WTC11 (cell line): ENCODE measurements around the gene KIF6. TPM values are rescaled to one million over a fixed set of nuclear protein-coding genes. Genes with fewer than 3 reads are reported as not detected.

Source experiments
- ATAC-seq: fragments of 200-7000 bp; cut with Tn5 transposase; 2 replicates; pipeline ENCODE4 v1.10.0; 2021; ENCODE audit warnings: mild to moderate bottlenecking, moderate library complexity
- CTCF ChIA-PET: fragments of 300-600 bp; sonication (Branson Sonifier 250); formaldehyde crosslinking; loops from one replicate; lab custom pipeline; 2021; ENCODE audit warnings: antibody characterized with exemption; lab: Charles Lee
- POLR2A ChIA-PET: fragments of 350-600 bp; sonication (Branson Sonifier 250); formaldehyde crosslinking; loops from one replicate; lab custom pipeline; 2021; ENCODE audit warnings: antibody characterized with exemption; lab: Charles Lee
- DNase-seq: peaks from one replicate; pipeline ENCODE4 v3.0.0; 2021; ENCODE audit warnings: low spot score
- H3K27ac Mint-ChIP-seq: 2 replicates; pipeline ENCODE4 v1.8.0; 2021; ENCODE audit warnings: mixed read lengths
- H3K27me3 Mint-ChIP-seq: 2 replicates; pipeline ENCODE4 v1.8.0; 2021; ENCODE audit warnings: low read depth, mild to moderate bottlenecking, moderate library complexity, mixed read lengths
- H3K36me3 Mint-ChIP-seq: 2 replicates; pipeline ENCODE4 v1.8.0; 2021; ENCODE audit warnings: mixed read lengths
- H3K4me1 Mint-ChIP-seq: 2 replicates; pipeline ENCODE4 v1.8.0; 2022; ENCODE audit warnings: mixed read lengths
- H3K4me3 Mint-ChIP-seq: 2 replicates; pipeline ENCODE4 v1.8.0; 2021; ENCODE audit warnings: mild to moderate bottlenecking, moderate library complexity, mixed read lengths
- H3K9me3 Mint-ChIP-seq: 2 replicates; pipeline ENCODE4 v1.8.0; 2021; ENCODE audit warnings: mixed read lengths
- ELF4 ChIP-seq: sonication (generic); formaldehyde crosslinking; IDR thresholded peaks from 2 replicates; pipeline ENCODE4 v1.8.1; 2022; ENCODE audit warnings: low read depth, mild to moderate bottlenecking, moderate library complexity, missing genetic modification reagents
- HMGA2 ChIP-seq: fragments of 250-450 bp; sonication (Bioruptor Pico); IDR thresholded peaks from 2 replicates; pipeline ENCODE4 v1.4.0; 2021; ENCODE audit warnings: mild to moderate bottlenecking, moderate library complexity
- NFATC4 ChIP-seq: fragments of 250-450 bp; sonication (Bioruptor Pico); IDR thresholded peaks from 2 replicates; pipeline ENCODE4 v1.9.0; 2021; ENCODE audit warnings: mild to moderate bottlenecking
- NR1H2 ChIP-seq: sonication (generic); formaldehyde crosslinking; IDR thresholded peaks from 2 replicates; pipeline ENCODE4 v1.9.0; 2021; ENCODE audit warnings: mild to moderate bottlenecking, moderate library complexity, missing genetic modification reagents
- SMAD4 ChIP-seq: sonication (generic); formaldehyde crosslinking; IDR thresholded peaks from 2 replicates; pipeline ENCODE4 v1.8.0; 2022; ENCODE audit warnings: mild to moderate bottlenecking, missing genetic modification reagents
- ZBTB21 ChIP-seq: sonication (generic); formaldehyde crosslinking; IDR thresholded peaks from 2 replicates; pipeline ENCODE4 v1.8.1; 2023; ENCODE audit warnings: mild to moderate bottlenecking, missing genetic modification reagents, borderline replicate concordance
- total RNA-seq: library from RNA; stranded (reverse); gene quantifications from 3 replicates; pipeline ENCODE4 v1.2.3, GENCODE V29; 2021
- TF ChIP-seq, protein P1 (sequence below): fragments of 250-450 bp; sonication (Bioruptor Pico); IDR thresholded peaks from 2 replicates; pipeline ENCODE4 v1.9.0; 2021; ENCODE audit warnings: mild to moderate bottlenecking, borderline replicate concordance
- TF ChIP-seq, protein P2 (sequence below): sonication (generic); formaldehyde crosslinking; IDR thresholded peaks from 2 replicates; pipeline ENCODE4 v1.8.0; 2023; ENCODE audit warnings: missing genetic modification reagents, mild to moderate bottlenecking, borderline replicate concordance
- TF ChIP-seq, protein P3 (sequence below): sonication (generic); formaldehyde crosslinking; IDR thresholded peaks from 2 replicates; pipeline ENCODE4 v1.8.1; 2023; ENCODE audit warnings: mild to moderate bottlenecking, missing genetic modification reagents
- TF ChIP-seq, protein P4 (sequence below): sonication (generic); formaldehyde crosslinking; IDR thresholded peaks from 2 replicates; pipeline ENCODE4 v1.8.1; 2022; ENCODE audit warnings: mild to moderate bottlenecking, moderate library complexity, missing genetic modification reagents
- TF ChIP-seq, protein P5 (sequence below): fragments of 200-600 bp; IDR thresholded peaks from 2 replicates; pipeline ENCODE4 v1.8.0; 2022; ENCODE audit warnings: antibody characterized with exemption

The KIF6 gene
- total RNA-seq, 1 experiment from 2014 or later = 0.57 TPM

DNA sequence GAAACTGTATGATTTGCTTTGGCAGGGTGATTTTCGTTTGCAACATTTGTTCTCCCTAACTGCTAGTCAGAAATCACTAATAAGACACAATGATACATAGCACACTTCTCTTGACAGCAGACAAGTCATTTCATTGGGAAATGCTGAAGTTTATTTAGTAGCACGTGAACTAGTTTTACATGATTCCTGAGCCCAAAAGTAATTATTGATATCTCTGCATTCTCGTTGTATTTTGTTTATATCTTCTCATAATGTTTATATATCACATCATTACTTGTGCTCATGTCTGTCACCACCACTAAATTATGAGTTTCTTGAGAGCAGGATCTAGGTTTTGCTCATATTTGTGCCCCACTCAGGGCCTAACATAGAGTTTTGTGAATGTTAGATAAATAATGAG, 151.7 kb downstream of the KIF6 start (continued):
- TF ChIP-seq, protein P1, sequence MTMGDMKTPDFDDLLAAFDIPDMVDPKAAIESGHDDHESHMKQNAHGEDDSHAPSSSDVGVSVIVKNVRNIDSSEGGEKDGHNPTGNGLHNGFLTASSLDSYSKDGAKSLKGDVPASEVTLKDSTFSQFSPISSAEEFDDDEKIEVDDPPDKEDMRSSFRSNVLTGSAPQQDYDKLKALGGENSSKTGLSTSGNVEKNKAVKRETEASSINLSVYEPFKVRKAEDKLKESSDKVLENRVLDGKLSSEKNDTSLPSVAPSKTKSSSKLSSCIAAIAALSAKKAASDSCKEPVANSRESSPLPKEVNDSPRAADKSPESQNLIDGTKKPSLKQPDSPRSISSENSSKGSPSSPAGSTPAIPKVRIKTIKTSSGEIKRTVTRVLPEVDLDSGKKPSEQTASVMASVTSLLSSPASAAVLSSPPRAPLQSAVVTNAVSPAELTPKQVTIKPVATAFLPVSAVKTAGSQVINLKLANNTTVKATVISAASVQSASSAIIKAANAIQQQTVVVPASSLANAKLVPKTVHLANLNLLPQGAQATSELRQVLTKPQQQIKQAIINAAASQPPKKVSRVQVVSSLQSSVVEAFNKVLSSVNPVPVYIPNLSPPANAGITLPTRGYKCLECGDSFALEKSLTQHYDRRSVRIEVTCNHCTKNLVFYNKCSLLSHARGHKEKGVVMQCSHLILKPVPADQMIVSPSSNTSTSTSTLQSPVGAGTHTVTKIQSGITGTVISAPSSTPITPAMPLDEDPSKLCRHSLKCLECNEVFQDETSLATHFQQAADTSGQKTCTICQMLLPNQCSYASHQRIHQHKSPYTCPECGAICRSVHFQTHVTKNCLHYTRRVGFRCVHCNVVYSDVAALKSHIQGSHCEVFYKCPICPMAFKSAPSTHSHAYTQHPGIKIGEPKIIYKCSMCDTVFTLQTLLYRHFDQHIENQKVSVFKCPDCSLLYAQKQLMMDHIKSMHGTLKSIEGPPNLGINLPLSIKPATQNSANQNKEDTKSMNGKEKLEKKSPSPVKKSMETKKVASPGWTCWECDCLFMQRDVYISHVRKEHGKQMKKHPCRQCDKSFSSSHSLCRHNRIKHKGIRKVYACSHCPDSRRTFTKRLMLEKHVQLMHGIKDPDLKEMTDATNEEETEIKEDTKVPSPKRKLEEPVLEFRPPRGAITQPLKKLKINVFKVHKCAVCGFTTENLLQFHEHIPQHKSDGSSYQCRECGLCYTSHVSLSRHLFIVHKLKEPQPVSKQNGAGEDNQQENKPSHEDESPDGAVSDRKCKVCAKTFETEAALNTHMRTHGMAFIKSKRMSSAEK = no peak
- TF ChIP-seq HMGA2 = no peak
- TF ChIP-seq NFATC4 (CRISPR knock-in tag) = no peak
- TF ChIP-seq SMAD4 (CRISPR knock-in tag) = no peak

DNA sequence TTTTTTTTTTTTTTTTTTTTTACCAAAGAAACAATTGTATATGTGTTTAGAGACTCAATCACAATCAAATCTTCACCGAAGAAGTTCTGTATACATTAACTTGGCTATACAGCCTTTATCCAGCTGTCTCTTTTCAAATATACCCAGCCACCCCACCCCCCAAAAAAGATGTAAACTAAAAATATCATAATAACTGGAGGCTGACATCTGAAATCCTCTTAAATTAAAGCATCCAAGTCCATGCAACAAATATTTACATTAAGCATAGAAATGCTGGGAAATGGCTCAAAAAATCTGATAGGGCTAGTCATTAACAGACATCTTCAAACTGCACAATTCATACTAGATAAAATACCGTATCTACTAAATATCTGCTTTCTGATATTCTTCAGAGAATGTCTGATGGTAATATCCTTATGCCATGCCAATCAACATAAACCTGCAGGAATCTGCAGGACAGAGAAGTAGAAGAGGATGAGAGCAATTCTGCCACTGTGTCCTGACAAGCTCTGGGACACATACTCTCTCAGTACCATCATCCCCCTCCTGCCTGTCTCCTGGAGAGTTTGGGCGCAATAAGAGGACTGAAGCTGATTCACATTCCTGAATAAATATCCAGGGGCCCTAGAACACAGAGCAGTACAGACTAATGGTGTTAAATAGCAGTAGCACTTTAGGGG, 152.4 kb downstream of the KIF6 start:
- ChIA-PET CTCF (interaction anchor here (0.5 kb wide), 1 partner anchor 872 kb away, joined by 3 read pairs; no protein-coding TSS in a partner anchor), POLR2A (no interaction called here)
- Mint-ChIP-seq H3K9me3 (peaks cover 12% of the 10 kb centered on the region), H3K36me3 (no peaks in the 10 kb centered on the region), H3K27me3 (no peaks in the 10 kb centered on the region), H3K27ac (no peak overlapping the region), H3K4me3 (no peak overlapping the region), H3K4me1 (no peaks in the 10 kb centered on the region)
- ATAC-seq = no peak
- no peak for DNase-seq
- TF ChIP-seq, protein P2, sequence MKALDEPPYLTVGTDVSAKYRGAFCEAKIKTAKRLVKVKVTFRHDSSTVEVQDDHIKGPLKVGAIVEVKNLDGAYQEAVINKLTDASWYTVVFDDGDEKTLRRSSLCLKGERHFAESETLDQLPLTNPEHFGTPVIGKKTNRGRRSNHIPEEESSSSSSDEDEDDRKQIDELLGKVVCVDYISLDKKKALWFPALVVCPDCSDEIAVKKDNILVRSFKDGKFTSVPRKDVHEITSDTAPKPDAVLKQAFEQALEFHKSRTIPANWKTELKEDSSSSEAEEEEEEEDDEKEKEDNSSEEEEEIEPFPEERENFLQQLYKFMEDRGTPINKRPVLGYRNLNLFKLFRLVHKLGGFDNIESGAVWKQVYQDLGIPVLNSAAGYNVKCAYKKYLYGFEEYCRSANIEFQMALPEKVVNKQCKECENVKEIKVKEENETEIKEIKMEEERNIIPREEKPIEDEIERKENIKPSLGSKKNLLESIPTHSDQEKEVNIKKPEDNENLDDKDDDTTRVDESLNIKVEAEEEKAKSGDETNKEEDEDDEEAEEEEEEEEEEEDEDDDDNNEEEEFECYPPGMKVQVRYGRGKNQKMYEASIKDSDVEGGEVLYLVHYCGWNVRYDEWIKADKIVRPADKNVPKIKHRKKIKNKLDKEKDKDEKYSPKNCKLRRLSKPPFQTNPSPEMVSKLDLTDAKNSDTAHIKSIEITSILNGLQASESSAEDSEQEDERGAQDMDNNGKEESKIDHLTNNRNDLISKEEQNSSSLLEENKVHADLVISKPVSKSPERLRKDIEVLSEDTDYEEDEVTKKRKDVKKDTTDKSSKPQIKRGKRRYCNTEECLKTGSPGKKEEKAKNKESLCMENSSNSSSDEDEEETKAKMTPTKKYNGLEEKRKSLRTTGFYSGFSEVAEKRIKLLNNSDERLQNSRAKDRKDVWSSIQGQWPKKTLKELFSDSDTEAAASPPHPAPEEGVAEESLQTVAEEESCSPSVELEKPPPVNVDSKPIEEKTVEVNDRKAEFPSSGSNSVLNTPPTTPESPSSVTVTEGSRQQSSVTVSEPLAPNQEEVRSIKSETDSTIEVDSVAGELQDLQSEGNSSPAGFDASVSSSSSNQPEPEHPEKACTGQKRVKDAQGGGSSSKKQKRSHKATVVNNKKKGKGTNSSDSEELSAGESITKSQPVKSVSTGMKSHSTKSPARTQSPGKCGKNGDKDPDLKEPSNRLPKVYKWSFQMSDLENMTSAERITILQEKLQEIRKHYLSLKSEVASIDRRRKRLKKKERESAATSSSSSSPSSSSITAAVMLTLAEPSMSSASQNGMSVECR (CRISPR knock-in tag) = no peak
- TF ChIP-seq, protein P3, sequence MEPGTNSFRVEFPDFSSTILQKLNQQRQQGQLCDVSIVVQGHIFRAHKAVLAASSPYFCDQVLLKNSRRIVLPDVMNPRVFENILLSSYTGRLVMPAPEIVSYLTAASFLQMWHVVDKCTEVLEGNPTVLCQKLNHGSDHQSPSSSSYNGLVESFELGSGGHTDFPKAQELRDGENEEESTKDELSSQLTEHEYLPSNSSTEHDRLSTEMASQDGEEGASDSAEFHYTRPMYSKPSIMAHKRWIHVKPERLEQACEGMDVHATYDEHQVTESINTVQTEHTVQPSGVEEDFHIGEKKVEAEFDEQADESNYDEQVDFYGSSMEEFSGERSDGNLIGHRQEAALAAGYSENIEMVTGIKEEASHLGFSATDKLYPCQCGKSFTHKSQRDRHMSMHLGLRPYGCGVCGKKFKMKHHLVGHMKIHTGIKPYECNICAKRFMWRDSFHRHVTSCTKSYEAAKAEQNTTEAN (CRISPR knock-in tag) = no peak
- TF ChIP-seq ELF4 (CRISPR knock-in tag) (no peak), NR1H2 (CRISPR knock-in tag) (no peak), ZBTB21 (no peak)
- TF ChIP-seq, protein P4, sequence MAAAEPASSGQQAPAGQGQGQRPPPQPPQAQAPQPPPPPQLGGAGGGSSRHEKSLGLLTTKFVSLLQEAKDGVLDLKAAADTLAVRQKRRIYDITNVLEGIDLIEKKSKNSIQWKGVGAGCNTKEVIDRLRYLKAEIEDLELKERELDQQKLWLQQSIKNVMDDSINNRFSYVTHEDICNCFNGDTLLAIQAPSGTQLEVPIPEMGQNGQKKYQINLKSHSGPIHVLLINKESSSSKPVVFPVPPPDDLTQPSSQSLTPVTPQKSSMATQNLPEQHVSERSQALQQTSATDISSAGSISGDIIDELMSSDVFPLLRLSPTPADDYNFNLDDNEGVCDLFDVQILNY (CRISPR knock-in tag) = no peak
- TF ChIP-seq, protein P5, sequence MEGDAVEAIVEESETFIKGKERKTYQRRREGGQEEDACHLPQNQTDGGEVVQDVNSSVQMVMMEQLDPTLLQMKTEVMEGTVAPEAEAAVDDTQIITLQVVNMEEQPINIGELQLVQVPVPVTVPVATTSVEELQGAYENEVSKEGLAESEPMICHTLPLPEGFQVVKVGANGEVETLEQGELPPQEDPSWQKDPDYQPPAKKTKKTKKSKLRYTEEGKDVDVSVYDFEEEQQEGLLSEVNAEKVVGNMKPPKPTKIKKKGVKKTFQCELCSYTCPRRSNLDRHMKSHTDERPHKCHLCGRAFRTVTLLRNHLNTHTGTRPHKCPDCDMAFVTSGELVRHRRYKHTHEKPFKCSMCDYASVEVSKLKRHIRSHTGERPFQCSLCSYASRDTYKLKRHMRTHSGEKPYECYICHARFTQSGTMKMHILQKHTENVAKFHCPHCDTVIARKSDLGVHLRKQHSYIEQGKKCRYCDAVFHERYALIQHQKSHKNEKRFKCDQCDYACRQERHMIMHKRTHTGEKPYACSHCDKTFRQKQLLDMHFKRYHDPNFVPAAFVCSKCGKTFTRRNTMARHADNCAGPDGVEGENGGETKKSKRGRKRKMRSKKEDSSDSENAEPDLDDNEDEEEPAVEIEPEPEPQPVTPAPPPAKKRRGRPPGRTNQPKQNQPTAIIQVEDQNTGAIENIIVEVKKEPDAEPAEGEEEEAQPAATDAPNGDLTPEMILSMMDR = no peak
